ENCODE data around the gene SCARB1.

The SCARB1 gene

GRCh38 chr12:124866883-124867400, 3.3 kb upstream of the SCARB1 start:
- no peak for TF ChIP-seq CTCF (IDR thresholded peaks at IDR 0.05; ENCODE audit: borderline replicate concordance, control extremely low read depth, extremely low read depth, insufficient read depth, missing control alignments)
- no peak for DNase-seq (ENCODE audit: low spot score)
- in situ Hi-C loops (cut with MboI; ENCODE audit: low sequenced_read_pairs, unreplicated experiment) = no loop called here

- in situ Hi-C loops (cut with MboI; ENCODE audit: low sequenced_read_pairs, unreplicated experiment) = no loop called here
- no peak for DNase-seq (ENCODE audit: low spot score)
Observed at GRCh38 chr12:124866195-124866882, 2.7 kb upstream of the SCARB1 start.

GRCh38 chr12:124865728-124866127, 2.1 kb upstream of the SCARB1 start:
- DNase-seq (ENCODE audit: low spot score) = no peak
- in situ Hi-C loops (cut with MboI; ENCODE audit: low sequenced_read_pairs, unreplicated experiment) = no loop called here
- TF ChIP-seq CTCF (IDR thresholded peaks at IDR 0.05; ENCODE audit: borderline replicate concordance, control extremely low read depth, extremely low read depth, insufficient read depth, missing control alignments) = no peak

More at GRCh38 chr12:124866195-124866882, 2.7 kb upstream of the SCARB1 start:
- no peak for TF ChIP-seq CTCF (IDR thresholded peaks at IDR 0.05; ENCODE audit: borderline replicate concordance, control extremely low read depth, extremely low read depth, insufficient read depth, missing control alignments)

- no peak for DNase-seq (ENCODE audit: low spot score)
- no peak for TF ChIP-seq CTCF (IDR thresholded peaks at IDR 0.05; ENCODE audit: borderline replicate concordance, control extremely low read depth, extremely low read depth, insufficient read depth, missing control alignments)
- in situ Hi-C loops (cut with MboI; ENCODE audit: low sequenced_read_pairs, unreplicated experiment) = no loop called here
Observed at GRCh38 chr12:124864326-124864752, 675 bp upstream of the SCARB1 start.

- DNase-seq (ENCODE audit: low spot score) = no peak
- in situ Hi-C loops (cut with MboI; ENCODE audit: low sequenced_read_pairs, unreplicated experiment) = no loop called here
- TF ChIP-seq CTCF (IDR thresholded peaks at IDR 0.05; ENCODE audit: borderline replicate concordance, control extremely low read depth, extremely low read depth, insufficient read depth, missing control alignments) = no peak
Observed at GRCh38 chr12:124862768-124863415, 772 bp downstream of the SCARB1 start.

GRCh38 chr12:124861898-124862676, 1.6 kb downstream of the SCARB1 start:
- no peak for TF ChIP-seq CTCF (IDR thresholded peaks at IDR 0.05; ENCODE audit: borderline replicate concordance, control extremely low read depth, extremely low read depth, insufficient read depth, missing control alignments)
- in situ Hi-C loops (cut with MboI; ENCODE audit: low sequenced_read_pairs, unreplicated experiment) = no loop called here

More at GRCh38 chr12:124861898-124862676, 1.6 kb downstream of the SCARB1 start:
- DNase-seq (ENCODE audit: low spot score) = no peak
